ENCODE results near the gene MSRB2. TPM values are rescaled to one million over a fixed set of nuclear protein-coding genes. Genes with fewer than 3 reads are reported as not detected.

Gene MSRB2
- polyA plus RNA-seq, 1 experiment, result 48.6 TPM

DNA sequence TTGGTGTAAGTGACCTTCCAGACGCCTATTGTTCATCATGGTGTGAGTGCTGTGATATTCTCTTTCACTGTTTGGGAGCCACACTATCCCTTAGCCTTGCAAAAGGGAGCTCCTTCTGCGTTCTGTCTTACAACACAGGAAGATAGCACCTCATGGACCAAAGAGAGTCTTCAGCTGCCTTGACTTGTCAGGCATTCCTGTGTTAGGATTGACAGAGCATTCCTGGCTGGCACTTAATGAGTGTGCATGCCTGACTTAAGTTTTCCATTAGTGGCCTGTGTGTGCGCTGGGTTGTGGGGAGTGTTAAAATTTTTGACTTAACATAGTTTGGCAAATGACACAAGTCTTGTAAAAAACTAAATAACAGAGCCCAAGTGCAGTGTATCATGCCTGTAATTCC is 21.9 kb upstream of the MSRB2 start:
- POLR2A ChIA-PET, result no interaction called here

DNA sequence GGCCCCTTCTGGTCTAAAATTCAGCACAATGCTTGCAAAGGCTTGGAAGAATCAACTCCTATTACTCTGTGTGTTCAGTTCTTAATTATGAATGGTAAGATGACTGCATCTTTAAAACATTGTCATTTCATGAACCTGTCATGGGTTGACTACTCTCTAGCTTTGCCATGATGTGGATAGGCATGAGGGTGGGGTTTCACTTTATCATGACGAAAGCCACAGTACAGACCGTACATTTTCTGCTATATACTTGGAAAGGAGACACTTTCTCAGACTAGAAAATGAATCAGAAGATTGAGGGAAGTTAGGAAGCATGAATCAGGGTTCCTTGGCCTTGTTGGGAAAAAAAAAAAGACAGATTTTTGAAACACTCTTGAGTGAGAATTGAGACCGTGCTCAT is 19.7 kb upstream of the MSRB2 start:
- CTCF ChIA-PET, result no interaction called here

More for the DNA sequence above, 21.9 kb upstream of the MSRB2 start:
- TF ChIP-seq, protein P1, sequence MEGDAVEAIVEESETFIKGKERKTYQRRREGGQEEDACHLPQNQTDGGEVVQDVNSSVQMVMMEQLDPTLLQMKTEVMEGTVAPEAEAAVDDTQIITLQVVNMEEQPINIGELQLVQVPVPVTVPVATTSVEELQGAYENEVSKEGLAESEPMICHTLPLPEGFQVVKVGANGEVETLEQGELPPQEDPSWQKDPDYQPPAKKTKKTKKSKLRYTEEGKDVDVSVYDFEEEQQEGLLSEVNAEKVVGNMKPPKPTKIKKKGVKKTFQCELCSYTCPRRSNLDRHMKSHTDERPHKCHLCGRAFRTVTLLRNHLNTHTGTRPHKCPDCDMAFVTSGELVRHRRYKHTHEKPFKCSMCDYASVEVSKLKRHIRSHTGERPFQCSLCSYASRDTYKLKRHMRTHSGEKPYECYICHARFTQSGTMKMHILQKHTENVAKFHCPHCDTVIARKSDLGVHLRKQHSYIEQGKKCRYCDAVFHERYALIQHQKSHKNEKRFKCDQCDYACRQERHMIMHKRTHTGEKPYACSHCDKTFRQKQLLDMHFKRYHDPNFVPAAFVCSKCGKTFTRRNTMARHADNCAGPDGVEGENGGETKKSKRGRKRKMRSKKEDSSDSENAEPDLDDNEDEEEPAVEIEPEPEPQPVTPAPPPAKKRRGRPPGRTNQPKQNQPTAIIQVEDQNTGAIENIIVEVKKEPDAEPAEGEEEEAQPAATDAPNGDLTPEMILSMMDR (IDR thresholded peaks at IDR 0.05; ENCODE audit: insufficient read depth, low read depth, low read length), result no peak
- Histone ChIP-seq H3K4me3 (ENCODE audit: low read depth, low read length) (no peak overlapping the region), H3K27me3 (ENCODE audit: control insufficient read depth, insufficient read depth, low read length) (0 out of 2 replicates have a peak, but pooled peaks cover 3% of the 10 kb centered on the region), H3K36me3 (ENCODE audit: control insufficient read depth, insufficient read depth, low read length) (no peaks in the 10 kb centered on the region)
- DNase-seq (ENCODE audit: low read depth), result no peak
- CTCF ChIA-PET, result no interaction called here

DNA sequence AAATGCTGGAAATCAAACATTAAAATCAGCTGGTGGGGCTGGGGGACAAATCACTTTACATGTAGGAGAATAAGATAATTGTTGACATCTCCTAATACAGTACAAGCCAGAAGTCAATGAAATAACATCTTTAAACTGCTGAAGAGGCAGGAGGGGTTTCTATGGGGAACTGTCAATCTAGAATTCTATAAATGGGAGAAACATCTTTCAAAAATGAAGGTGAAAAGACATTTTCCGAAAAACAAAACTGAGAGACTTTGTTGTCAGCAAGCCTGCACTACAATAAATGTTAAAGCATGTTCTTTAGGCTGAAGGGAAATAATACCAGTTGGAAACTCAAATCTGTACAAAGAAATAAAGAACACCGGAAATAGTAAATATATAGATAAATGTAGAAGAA is 17.3 kb upstream of the MSRB2 start:
- H3K27me3 ChIP-seq (ENCODE audit: control insufficient read depth, insufficient read depth, low read length), result peaks cover 12% of the 10 kb centered on the region
- H3K36me3 ChIP-seq (ENCODE audit: control insufficient read depth, insufficient read depth, low read length), result no peaks in the 10 kb centered on the region
- TF ChIP-seq, protein P1 (IDR thresholded peaks at IDR 0.05; ENCODE audit: insufficient read depth, low read depth, low read length), result no peak
- DNase-seq (ENCODE audit: low read depth), result no peak
- ChIA-PET POLR2A (no interaction called here), CTCF (no interaction called here)
- no peak overlapping the region for H3K4me3 ChIP-seq (ENCODE audit: low read depth, low read length)

More for the DNA sequence above, 19.7 kb upstream of the MSRB2 start:
- POLR2A ChIA-PET, result no interaction called here
- TF ChIP-seq, protein P1 (IDR thresholded peaks at IDR 0.05; ENCODE audit: insufficient read depth, low read depth, low read length), result no peak
- H3K4me3 ChIP-seq (ENCODE audit: low read depth, low read length), result no peak overlapping the region
- H3K27me3 ChIP-seq (ENCODE audit: control insufficient read depth, insufficient read depth, low read length), result peaks cover 10% of the 10 kb centered on the region
- no peak for DNase-seq (ENCODE audit: low read depth)
- no peaks in the 10 kb centered on the region for H3K36me3 ChIP-seq (ENCODE audit: control insufficient read depth, insufficient read depth, low read length)

DNA sequence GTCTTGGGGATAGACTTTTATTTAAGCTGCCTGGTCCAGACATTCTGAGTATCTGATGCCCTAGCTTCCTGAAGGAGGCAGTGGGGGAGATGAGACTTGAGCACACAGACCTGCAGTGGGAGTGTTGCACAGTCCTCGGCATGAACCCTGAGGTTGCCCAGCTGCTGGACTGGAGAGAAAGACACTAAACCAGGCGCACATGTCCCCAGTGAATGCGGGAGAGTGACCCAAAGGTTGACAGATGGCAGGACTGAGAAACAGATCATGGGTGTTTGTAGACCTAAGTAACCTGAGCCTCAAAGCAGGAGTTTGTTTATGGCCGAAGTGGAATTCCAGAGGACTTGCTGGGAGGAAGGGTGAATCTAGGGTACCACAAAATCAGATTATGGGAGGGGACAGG is 15.7 kb upstream of the MSRB2 start:
- Histone ChIP-seq H3K36me3 (ENCODE audit: control insufficient read depth, insufficient read depth, low read length) (no peaks in the 10 kb centered on the region), H3K27me3 (ENCODE audit: control insufficient read depth, insufficient read depth, low read length) (peaks cover 12% of the 10 kb centered on the region), H3K4me3 (ENCODE audit: low read depth, low read length) (no peak overlapping the region)
- CTCF ChIA-PET, result interaction anchor here (0.6 kb wide), 1 partner anchor 1085 kb away, joined by 4 read pairs; no protein-coding TSS in a partner anchor
- DNase-seq (ENCODE audit: low read depth), result no peak
- POLR2A ChIA-PET, result no interaction called here
- TF ChIP-seq, protein P1 (IDR thresholded peaks at IDR 0.05; ENCODE audit: insufficient read depth, low read depth, low read length), result no peak

DNA sequence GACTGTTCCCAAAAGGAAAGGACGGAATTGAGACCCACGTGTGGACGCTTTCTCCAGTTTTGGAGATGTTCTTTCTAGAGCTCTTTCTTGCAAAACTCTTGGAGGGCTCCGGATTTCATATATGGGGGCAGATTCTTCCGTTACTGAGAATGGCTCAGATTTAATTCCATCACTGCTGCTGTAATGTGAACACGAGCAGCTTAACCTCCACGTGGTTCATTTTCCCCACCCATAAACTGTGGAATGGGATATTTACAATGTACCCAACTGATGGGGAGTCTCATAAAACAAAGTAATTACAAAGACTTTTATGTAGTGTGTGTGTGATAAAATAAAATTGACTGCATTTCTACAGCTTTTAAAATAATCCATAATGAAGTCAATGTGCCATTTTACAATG is 15.1 kb upstream of the MSRB2 start:
- ChIA-PET CTCF (interaction anchor here (1.2 kb wide), 1 partner anchor 213 kb away, joined by 3 read pairs; no protein-coding TSS in a partner anchor), POLR2A (no interaction called here)
- TF ChIP-seq, protein P1 (IDR thresholded peaks at IDR 0.05; ENCODE audit: insufficient read depth, low read depth, low read length), result no peak
- Histone ChIP-seq H3K4me3 (ENCODE audit: low read depth, low read length) (no peak overlapping the region), H3K36me3 (ENCODE audit: control insufficient read depth, insufficient read depth, low read length) (no peaks in the 10 kb centered on the region), H3K27me3 (ENCODE audit: control insufficient read depth, insufficient read depth, low read length) (peaks cover 12% of the 10 kb centered on the region)
- no peak for DNase-seq (ENCODE audit: low read depth)

All from BJ (cell line).